HG02852 (cell line): Measurements from ENCODE around the gene NKX2-2.
"Not testable (repeated sequence)": the region's sequence is repeated elsewhere in the genome, so short reads cannot be mapped to it uniquely, and the experiment has no call there.

Source experiments
- ATAC-seq: cut with Tn5 transposase; IDR thresholded peaks from one replicate; pipeline ENCODE4 v1.9.1; 2021; ENCODE audit warnings: mild to moderate bottlenecking, moderate library complexity; ENCODE audit not compliant: unreplicated experiment

NKX2-2 gene

DNA sequence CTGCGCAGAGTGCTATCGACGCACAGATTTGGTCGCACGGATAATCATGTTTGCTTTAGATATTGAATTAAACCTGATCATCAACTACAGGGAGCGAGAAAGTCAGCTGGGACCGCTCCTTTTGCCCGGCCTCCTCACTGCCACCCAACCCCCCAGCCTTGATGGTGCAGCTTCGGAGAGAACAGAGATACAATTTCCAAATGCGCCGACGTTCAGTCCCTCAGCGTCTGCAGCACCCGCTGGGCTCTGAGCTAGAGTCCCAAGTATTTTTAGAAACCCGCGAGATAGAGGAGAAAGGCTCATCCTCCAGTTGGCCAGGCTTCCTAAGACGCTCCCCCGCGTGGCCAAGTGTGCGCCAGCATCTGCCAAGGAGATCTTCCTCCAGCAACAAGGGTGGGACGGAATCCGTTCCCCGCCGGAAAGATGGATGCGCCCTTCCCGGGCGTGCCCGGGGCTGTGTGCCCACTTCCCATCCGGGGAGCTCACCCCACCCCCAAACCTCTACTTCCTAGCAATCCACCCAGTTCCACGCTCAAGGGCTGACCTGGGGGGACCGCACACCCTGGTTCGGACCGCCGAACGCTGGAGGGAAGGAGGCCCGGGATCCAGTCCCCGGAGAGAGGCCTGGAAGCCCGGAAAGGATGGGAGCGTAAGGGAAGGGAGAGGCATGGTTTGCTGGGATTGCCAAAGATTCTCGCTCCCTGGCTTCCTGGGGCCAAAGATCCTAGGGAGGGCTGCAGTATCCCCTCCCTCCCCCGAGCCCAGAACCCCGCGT is 4.1 kb downstream of the NKX2-2 start:
- no peak for ATAC-seq

DNA sequence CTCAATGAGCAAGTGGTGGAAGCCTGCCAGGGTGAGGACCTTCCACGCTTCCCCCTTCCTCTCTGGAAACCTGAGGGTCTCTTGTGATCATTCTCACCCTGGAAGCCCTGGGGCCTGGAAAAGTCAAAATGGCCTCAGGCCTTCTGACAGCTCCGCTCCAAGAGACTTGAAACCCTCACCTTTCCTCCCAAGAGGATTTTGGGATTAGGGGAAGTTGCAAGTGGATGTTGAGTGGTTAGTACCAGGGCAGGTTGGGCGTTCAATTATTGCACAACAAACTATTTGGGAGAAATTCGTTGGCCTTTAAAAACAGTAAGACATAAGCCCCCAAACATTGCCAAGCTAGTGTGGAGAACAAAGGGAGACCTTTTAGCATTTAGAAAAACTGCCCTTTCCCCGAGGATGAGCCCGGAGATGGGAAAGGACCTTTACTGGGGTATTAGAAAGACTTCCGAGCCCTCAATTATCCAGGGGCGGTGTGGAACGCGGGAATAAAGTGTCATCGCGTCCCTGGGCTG is 4.7 kb downstream of the NKX2-2 start:
- ATAC-seq, result no peak

- no peak for ATAC-seq
These were observed 5.4 kb downstream of the NKX2-2 start for GRCh38 chr20:21508230-21509078.

GRCh38 chr20:21507400-21508229 is 6.2 kb downstream of the NKX2-2 start:
- ATAC-seq, result no peak

DNA sequence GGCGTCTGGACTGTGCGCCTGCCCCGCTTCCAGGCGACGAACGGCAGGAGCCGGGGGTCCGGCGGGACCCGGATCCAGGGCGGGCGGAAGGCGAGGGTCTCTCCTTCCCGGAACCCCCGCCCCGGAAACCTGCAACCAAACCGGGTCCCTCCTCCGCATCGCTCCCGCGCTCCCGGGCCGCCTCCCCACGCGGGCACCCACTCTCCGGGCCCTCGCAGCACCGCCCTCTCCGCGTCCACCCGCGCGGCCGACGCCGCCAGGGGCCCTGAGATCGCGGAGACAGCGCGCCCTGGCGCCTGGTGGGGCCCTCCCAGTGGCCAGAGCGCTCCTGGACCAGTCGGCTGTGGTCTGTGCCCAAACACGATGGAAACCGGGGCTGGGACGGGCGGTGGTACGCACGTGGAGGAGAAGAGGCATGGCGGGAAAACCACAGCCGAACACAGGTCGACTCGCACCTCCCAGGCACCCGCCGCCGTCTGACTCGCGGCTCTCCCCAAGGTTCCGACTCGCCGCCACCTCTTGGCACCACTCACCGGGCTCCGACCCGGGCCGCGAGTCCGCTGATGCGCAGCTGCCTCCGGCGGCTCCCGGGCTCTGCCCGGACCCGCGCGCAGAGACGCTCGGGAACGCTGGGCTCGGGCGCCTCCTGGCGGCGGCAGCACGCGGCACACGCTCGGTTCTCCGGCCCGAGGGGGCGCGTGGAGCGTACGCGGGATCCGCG is 7.9 kb downstream of the NKX2-2 start:
- no peak for ATAC-seq

DNA sequence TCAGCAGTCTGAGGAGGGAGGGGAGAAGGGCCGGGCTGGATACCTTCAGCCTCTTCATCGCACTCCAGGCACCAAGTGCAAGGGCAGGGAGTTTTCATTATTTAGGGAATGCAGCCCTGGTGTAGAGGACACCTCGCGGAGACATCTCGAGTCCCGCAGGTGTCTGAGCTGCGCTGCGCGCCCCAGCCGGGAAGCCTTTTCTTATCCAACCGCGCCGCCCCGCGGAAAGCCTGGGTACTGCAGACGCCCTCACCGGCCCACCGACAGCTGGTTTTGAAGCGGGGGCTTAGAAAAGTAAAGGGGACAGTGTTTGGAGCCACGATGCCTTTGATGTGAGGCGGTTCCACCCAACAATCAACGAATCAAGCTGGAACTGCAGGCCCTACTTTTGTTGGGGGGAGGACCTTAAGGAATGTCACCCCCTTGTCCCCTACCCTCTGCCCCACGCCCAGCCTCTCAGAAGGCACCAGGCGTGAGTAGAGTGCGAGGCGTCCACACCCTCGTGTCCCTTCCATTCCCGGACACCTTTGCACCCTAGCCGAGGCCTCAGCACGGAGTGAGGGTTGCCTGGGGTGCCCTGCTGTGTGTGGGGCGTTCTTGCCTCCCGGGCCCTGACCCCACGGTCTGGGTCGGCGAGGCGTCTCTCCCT is 8.6 kb downstream of the NKX2-2 start:
- no peak for ATAC-seq

DNA sequence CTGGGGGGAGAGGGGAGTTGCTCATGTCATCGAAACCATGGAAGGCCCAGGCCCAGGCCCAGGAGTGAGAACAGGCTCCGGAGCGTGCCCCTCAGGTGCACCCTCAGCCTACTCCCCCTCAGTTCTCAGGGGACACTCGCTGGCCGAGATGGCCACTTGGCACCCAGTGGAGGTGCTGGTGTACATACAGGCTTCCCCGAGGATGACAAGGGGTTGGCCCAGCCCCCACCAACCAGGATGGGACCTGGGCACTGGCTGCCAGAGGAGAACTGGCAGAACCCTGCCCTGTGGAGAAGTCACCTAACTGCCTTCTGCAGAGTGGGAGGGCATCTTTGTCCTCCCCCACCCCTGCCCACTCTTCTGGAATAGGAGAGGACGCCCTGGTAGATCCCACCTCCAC is 9.5 kb downstream of the NKX2-2 start:
- ATAC-seq, result no peak

DNA sequence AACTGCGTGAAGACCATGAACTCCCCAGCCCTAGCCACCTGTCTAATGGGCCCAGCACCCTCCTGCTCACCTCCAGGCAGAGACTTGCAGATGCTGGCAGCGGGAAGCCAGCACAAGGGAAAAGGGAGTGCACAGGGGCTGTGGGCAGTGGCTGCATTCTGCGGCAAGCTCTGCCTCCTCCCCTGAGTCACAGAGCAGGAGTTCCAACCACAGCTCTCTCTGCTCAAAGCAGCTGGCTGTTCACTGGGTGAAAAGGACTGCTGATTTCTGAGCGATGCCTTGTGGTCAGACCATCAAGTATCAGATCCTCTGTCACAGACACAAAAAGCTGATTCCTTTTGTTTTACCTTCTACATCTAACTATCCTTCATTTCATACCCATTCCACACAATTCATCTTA is 10.5 kb downstream of the NKX2-2 start:
- peak; percentile 96 for ATAC-seq

DNA sequence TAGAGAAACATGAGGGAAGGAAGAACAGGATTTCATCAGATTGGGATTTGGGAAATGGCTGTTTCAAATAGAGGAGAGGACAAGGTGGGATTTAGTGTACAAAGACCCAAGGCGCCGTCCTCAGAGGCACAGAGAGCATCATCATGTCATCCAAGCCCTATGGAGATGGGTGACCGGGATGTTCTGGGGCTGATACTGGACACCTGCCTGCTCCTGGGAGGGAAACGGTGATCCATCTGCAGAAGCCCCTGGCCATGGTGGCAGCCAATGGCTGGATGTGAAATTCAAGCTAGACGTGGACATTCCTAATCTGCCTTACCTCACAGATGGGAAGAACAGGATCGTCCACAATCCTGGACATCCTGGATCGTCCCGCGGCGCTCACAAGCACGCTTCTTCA is 12.7 kb downstream of the NKX2-2 start:
- ATAC-seq, result no peak

- no peak for ATAC-seq
These were observed 13.3 kb downstream of the NKX2-2 start for GRCh38 chr20:21500599-21500998.

- ATAC-seq, result no peak
These were observed 14.2 kb downstream of the NKX2-2 start for GRCh38 chr20:21499641-21500040.

GRCh38 chr20:21498635-21499034 is 15.2 kb downstream of the NKX2-2 start:
- ATAC-seq, result no peak

DNA sequence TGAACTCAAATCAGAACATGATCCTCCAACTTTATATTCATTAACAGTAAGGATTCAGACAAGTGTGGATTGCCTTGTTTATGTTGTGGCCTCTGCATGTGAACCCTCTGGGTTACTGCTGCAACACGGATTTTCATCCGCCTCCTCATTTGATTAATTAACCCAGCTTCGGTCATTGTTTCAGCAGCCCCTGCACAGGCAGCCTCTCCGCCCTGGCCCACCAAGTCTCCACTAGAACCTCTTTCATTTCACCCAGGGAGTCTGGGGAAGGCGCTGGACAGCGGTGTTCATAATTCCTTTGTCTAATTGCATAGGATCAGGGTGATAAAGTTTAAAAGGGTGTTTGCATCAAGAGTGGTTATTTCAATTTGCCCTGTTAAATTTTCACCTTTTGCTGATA is 15.7 kb downstream of the NKX2-2 start:
- ATAC-seq, result no peak

GRCh38 chr20:21496452-21496851 is 17.4 kb downstream of the NKX2-2 start:
- ATAC-seq, result no peak

DNA sequence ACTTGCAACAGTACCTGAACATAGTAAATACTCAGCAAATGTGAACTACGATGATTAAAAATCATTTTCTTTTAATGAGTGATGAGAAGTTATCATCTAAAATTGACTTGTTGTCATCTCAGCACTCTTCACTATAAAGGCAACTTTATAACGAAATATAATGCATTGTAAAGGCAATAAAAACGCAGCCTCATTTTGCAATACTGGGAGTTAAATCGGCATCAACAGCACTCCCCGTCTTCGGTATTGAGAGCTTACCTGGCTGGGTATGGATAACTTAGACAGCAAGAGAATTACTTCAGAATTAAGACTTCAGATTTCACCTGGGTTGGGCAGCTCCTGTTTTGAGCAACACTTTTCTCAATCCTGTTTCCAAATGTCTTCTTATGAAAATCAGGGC is 20.8 kb downstream of the NKX2-2 start:
- ATAC-seq, result no peak

- no peak for ATAC-seq
These were observed 23.8 kb downstream of the NKX2-2 start for GRCh38 chr20:21490105-21490504.

DNA sequence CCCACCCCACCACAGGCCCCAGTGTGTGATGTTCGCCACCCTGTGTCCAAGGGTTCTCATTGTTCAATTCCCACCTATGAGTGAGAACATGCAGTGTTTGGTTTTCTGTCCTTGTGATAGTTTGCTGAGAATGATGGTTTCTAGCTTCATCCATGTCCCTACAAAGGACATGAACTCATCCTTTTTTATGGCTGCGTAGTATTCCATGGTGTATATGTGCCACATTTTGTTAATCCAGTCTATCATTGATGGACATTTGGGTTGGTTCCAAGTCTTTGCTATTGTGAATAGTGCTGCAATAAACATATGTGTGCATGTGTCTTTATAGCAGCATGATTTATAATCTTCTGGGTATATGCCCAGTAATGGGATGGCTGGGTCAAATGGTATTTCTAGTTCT is 33.7 kb downstream of the NKX2-2 start:
- not testable (repeated sequence) for ATAC-seq

DNA sequence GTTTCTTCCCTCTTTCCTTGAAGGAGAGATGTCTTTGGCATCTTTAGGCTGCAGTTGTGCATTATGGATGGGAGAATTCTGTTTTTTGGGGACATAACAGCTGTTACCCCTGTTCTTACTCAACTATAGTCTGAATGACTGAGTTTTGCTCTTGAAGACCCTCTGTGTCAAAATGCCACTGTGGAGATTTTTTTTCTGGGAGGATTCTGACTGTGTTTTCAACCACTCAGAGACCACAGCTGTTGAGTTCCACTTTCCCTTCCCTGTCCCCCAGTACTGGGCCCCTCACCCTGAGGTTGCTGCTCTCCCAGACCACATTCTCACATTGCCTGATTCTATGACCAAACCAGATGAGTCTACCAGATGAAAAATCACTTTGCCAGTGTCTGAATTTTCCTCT is 48.1 kb downstream of the NKX2-2 start:
- peak; percentile 55 for ATAC-seq

GRCh38 chr20:21464916-21465315 is 48.9 kb downstream of the NKX2-2 start:
- ATAC-seq, result no peak
